Smooth muscle cell of the brain vasculature (primary cell): ENCODE measurements around the gene COL4A3.

Experiments
- DNase-seq: peaks from one replicate; pipeline ENCODE4 v3.0.0-alpha.2; 2012; ENCODE audit warnings: low read depth, low spot score

Gene COL4A3

DNA sequence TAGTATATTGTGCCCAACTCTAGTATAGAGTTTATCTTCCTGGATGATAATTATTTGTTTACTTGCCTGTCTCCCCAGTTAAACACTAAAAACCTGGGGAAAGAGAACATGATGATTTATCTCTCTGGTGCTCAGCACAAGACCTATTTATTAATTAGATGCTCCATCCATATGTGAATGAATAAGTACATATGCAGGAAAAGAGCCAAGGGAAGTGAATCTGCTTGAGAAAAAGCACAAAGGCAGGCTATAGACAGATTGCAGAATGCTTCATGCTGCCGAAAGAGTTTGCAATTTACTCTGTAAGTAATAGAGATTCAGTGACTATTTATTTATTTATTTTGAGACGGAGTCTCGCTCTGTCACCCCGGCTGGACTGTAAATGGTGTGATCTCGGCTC, 123.3 kb downstream of the COL4A3 start:
- no peak for DNase-seq

DNA sequence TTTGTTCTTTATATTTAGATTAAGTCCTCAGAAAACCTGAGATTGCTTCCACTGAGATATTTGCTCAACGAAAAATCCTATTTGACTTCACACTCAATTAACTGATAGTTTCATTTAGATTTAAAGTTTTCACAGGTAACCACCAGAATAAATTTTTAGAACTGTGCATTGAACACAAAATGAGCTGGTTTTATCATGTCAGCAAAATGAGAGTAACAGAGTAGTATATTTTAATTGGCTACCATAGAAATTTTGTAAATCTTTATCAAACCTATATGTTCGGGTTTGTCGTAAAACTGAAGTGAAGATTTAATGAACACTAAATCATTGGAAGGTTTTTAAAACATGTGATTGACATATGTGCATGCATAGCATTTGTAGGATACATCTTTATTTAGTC, 127.9 kb downstream of the COL4A3 start:
- DNase-seq = no peak

GRCh38 chr2:227293531-227293930, 129.1 kb downstream of the COL4A3 start:
- no peak for DNase-seq

GRCh38 chr2:227295806-227296205, 131.4 kb downstream of the COL4A3 start:
- no peak for DNase-seq

DNA sequence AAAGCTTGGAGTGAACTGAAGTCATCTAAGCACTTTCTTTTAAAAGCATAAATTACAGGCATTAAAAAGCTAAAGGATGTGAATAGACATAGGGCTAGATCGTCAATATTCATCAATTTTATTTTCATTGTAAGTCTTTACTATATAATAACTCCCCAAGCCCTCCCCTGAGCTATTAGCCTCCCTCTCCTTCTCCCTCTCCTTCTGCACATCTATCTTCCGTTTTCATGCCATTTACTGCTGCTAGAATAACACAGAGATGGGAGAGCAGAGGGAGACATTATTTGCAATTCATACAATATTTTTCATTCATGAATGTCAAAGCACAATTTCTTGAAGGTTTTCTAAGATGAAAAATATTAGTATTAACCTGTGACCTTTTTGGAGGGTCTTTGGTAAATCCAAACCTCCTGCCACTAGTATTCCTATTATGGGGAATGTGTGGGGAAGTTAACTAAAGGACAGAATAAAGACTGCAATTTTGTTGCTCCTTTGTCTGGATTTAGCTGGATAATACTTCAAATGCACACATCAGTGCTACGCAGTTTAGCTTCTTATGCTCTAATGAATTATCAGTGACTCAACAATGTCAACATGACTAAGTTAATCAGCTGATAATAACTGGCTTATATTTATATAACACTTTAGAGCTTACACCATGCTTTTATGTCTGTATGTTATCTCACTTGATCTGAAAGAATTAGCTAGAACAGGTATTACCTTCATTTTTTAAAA, 132.4 kb downstream of the COL4A3 start:
- no peak for DNase-seq

GRCh38 chr2:227301523-227301922, 137.1 kb downstream of the COL4A3 start:
- no peak for DNase-seq

DNA sequence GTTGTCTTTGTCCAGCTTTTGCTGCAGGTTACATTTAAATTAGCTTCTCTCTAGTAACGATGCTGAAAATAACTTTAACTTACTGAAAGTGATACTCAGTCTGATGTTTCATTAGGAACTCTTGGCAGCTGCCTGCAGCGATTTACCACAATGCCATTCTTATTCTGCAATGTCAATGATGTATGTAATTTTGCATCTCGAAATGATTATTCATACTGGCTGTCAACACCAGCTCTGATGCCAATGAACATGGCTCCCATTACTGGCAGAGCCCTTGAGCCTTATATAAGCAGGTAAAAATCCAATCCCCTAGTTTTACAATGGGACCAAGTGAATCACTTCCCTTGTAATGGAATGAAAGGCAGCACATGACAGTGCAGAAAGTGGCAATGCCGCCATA, 144.4 kb downstream of the COL4A3 start:
- no peak for DNase-seq

GRCh38 chr2:227310756-227311110, 146.3 kb downstream of the COL4A3 start:
- DNase-seq = no peak

DNA sequence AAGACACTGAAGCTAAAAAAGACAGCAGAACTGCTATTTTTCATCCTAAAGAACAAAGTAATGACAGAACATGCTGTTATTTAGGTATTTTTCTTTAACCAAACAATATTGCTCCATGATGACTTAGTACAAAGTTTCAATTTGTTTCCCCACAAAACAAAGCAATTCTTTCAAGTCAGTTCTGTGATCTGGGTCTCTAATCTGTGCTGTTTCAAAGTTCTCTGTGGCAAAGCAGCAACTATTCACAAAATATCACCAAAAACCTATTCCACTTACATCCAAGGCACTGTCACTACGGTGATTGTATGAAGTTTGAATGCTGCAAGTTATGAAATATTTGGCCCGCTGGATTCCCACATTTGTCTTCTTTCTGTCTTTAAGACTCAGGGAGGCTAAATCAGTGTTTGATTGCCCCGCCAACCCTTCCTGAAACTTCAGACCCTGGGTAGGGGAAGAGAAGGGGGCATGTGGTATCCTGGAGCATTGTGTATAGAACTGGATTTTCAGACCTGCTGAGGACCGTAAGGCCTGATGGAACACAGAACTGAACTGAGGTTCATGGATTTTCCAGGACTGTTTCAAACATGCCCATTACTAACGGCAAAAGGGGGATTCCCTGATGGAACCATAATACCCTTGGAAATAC, 147.6 kb downstream of the COL4A3 start:
- no peak for DNase-seq

GRCh38 chr2:227312579-227312978, 148.2 kb downstream of the COL4A3 start:
- no peak for DNase-seq

DNA sequence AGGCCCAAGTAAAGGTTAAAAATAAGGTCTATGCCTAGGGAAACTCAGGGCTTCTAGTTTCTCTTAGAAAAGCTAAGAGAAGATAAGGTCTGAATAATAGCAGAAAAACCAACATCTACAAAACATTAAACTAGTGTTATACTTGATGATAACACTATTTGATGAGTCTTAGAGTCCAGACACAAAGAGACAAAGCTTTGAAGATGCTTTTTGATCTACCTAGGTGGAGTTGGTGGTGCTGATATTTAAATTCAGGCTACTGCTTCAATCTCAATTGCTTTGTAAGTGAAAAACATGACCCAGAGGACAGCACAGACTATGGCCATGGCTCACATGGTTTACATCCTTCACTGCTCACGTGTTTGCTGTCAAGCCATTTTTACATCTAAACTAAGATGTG, 148.9 kb downstream of the COL4A3 start:
- no peak for DNase-seq

- DNase-seq = no peak
Measured at GRCh38 chr2:227317834-227318233, 153.4 kb downstream of the COL4A3 start.

DNA sequence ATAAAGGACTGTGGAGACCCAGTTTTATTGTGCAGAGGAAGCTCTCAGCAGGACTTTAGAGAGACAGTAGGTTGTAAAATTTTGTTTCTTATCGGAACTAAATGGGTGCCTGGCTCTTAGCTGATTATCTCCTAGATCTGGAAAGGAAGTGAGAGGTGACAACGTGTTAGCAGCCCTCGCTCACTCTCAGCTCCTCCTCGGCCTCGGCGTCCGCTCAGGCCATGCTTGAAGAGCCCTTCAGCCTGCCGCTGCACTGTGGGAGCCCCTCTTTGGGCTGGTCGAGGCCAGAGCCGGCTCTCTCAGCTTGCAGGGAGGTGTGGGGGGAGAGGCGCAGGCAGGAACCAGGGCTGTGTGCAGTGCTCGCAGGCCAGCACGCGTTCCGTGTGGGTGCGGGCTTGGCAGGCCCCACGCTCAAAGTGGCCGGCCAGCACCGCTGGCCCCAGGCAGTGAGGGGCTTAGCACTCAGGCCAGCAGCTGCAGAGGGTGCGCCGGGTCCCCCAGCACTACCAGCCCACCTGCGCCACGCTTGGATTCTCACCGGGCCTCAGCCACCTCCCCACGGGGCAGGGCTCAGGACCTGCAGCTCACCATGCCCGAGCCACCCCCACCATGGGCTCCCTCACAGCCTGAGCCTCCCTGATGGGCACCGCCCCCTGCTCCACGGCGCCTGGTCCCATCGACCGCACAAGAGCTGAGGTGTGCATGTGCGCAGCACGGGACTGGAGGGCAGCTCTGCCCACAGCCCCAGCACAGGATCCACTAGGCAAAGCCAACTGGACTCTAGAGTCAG, 156.1 kb downstream of the COL4A3 start:
- DNase-seq = no peak

- DNase-seq = no peak
Measured at GRCh38 chr2:227322530-227323205, 158.2 kb downstream of the COL4A3 start.

GRCh38 chr2:227323818-227324217, 159.4 kb downstream of the COL4A3 start:
- no peak for DNase-seq

DNA sequence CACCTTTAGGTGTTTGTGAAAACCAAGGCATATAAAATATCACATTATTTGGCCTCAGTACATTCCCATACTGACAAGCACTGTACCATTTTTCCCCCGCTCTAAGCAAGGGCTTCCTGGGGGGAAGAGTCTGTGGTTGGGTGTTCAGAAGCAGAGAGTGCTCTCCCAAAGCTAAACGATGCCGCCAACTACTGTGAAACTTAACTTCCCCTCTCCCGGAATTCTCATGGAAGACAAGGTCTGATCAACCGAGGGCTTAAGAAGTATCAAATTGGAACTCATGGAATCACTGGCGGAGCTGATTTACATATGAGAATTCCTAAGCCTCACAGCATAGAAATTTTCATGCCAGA, 160.2 kb downstream of the COL4A3 start:
- no peak for DNase-seq

GRCh38 chr2:227324995-227325838, 160.8 kb downstream of the COL4A3 start, which contains the start of gene MFF:
TSS of gene MFF (plus strand) at chr2:227325251. CDS start at chr2:227330666, 5,415 bp downstream.
- DNase-seq = peak; percentile 74

GRCh38 chr2:227325839-227326195, 161.4 kb downstream of the COL4A3 start:
- peak; percentile 15 for DNase-seq

GRCh38 chr2:227326783-227327182, 162.4 kb downstream of the COL4A3 start:
- DNase-seq = no peak

DNA sequence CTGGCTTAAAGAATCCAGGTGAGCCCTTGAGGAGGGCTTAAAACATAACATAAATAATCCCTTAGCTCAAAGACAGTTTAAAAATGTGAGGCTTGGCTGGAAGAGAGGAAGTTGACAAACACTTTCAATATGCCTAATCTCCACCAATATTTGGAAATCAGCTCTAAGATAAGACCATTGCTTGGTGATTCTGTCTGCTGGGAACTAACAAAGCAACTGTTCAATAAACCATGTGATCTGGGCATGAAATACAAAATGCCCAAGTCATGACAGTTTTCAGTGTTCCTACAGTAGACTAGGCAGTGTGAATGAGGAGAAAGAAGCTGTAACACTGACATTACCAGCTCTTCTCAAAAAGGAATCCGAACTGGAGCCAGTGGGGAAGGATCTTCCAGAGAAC, 171.3 kb downstream of the COL4A3 start:
- no peak for DNase-seq

DNA sequence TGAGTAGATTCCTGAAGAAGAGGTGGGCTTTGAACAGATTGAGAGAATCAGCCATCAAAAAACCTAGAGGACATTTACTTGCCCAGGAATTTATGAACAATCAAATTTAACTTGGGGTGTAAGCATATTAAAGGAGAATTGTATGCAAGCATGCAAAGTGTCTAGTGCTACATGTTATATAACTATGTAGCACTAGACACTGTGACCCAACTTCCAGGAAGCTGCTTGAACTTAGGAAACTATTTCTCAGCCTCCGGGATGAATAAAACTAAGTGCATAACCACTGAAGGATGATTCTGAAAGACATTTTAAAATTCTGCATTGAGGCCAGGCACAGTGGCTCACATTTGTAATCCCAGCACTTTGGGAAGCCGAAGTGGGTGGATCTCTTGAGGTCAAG, 173.0 kb downstream of the COL4A3 start:
- DNase-seq = no peak
